GM19455 (cell line): ENCODE data around the gene MYF6.

Experiments used
- ATAC-seq: cut with Tn5 transposase; IDR thresholded peaks from one replicate; pipeline ENCODE4 v1.9.1; 2021; ENCODE audit not compliant: unreplicated experiment

Gene MYF6

GRCh38 chr12:80754274-80754673 lies 46.8 kb downstream of the MYF6 start:
- no peak for ATAC-seq

GRCh38 chr12:80756875-80757274 lies 49.4 kb downstream of the MYF6 start:
- ATAC-seq = no peak
